ENCODE data around the gene DRAXIN. TPM values are rescaled to one million over a fixed set of nuclear protein-coding genes. Genes with fewer than 3 reads are reported as not detected.

Gene DRAXIN
- total and polyA plus RNA-seq, 11 donors: 0.03 to 0.29 (median 0.10) TPM; not detected in 4

DNA sequence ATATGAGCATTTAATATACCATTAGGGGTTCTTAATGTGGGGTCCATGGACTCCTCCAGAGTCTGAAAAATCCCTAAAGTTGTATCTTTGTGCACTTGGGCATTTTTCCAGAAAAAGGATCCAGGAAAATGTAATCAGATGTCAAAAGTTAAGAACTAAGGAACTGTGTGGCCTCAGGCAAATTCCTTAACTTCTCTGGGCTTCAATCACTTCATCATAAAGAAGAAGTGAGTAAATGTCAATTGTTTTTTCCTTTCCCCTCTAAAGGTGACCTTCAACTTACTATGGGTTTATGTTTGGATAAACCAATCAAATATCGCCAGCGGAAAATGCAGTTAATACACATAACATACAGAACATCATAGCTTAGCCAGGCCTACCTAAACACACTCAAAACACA is 13.1 kb upstream of the DRAXIN start:
- TF ChIP-seq, protein P1, sequence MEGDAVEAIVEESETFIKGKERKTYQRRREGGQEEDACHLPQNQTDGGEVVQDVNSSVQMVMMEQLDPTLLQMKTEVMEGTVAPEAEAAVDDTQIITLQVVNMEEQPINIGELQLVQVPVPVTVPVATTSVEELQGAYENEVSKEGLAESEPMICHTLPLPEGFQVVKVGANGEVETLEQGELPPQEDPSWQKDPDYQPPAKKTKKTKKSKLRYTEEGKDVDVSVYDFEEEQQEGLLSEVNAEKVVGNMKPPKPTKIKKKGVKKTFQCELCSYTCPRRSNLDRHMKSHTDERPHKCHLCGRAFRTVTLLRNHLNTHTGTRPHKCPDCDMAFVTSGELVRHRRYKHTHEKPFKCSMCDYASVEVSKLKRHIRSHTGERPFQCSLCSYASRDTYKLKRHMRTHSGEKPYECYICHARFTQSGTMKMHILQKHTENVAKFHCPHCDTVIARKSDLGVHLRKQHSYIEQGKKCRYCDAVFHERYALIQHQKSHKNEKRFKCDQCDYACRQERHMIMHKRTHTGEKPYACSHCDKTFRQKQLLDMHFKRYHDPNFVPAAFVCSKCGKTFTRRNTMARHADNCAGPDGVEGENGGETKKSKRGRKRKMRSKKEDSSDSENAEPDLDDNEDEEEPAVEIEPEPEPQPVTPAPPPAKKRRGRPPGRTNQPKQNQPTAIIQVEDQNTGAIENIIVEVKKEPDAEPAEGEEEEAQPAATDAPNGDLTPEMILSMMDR (IDR thresholded peaks at IDR 0.05): no peak
- no peak for TF ChIP-seq POLR2A (IDR thresholded peaks at IDR 0.05)
- H3K4me1 ChIP-seq: peaks cover 0 to 23% (median 13%) of the 10 kb centered on the region in 12 donors
- WGBS, 4 donors: 92 to 99% (median 99%) methylated on average over 2 of the region's 2 CpGs

DNA sequence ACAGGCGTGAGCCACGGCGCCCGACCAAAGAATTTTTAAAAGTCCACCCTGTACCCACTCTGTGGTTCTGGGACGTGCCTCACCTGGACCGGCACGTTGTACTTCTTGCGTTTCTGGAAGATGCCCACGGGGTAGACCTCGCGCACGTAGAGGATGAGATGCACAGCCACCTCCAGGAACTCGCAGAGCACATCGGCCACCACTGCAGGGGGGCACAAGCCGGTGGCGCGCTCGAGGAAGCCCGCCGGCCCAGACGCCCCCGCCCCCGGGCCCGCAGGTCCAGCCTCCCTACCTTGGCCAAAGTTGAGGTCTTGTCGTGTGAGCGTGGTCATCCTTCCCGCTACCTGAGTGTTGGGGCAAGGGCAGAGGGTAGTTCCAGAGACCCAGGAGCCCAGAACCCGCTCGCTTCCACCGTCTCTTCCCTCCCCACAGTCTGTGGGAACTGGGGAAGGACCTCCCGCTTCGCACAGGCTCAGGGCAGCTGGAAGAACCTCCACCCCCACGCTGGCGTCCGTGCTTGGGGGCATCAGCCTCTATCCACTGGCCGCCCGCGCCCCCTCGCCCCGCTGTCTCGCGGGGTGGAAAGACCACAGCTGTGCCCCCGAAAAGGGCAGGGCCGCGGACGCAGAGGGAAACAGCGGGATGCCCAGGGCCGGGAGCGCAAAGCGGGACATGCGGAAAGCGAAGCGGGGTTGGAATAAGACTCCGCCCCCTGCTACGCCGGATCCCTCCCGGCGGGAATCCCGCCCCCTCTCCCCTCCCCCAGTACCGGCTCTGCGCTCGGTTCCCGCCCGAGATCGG is 11.0 kb upstream of the DRAXIN start:
- Histone ChIP-seq H3K4me3 (peak overlapping the region; percentile 74 to 97 (median 88)), H3K4me1 (peaks cover 0 to 23% (median 13%) of the 10 kb centered on the region in 12 donors), H3K9me3 (no peaks in the 10 kb centered on the region), H3K27me3 (peaks cover 0 to 4% (median 0%) of the 10 kb centered on the region in 9 donors), H3K36me3 (peaks cover 0 to 16% (median 10%) of the 10 kb centered on the region in 9 donors), H3K27ac (peak overlapping the region in 11 of 12 donors; percentile 74 to 93 (median 80))
- DNase-seq: no peak
- peak in 3 of 4 donors; percentile 8 to 51 (median 10) for ATAC-seq
- intact Hi-C loops (cut with DNase I): loop anchor here in 1 of 10 donors (5.0 kb wide), 1 partner anchor 37 kb away; no protein-coding TSS in a partner anchor
- TF ChIP-seq, protein P1 (IDR thresholded peaks at IDR 0.05): peak in 1 of 12 donors; percentile 11
- TF ChIP-seq POLR2A (IDR thresholded peaks at IDR 0.05): no peak
- WGBS, 4 donors: 10 to 19% (median 12%) methylated on average over 40 to 65 of the region's 65 CpGs

More for the DNA sequence above, 13.1 kb upstream of the DRAXIN start:
- H3K27me3 ChIP-seq: no peaks in the 10 kb centered on the region
- intact Hi-C loops (cut with DNase I): no loop called here
- H3K4me3 ChIP-seq: no peak overlapping the region
- H3K9me3 ChIP-seq: no peaks in the 10 kb centered on the region
- peaks cover 0 to 36% (median 25%) of the 10 kb centered on the region in 9 donors for H3K36me3 ChIP-seq
- no peak overlapping the region for H3K27ac ChIP-seq
- DNase-seq (no peak), ATAC-seq (no peak)

DNA sequence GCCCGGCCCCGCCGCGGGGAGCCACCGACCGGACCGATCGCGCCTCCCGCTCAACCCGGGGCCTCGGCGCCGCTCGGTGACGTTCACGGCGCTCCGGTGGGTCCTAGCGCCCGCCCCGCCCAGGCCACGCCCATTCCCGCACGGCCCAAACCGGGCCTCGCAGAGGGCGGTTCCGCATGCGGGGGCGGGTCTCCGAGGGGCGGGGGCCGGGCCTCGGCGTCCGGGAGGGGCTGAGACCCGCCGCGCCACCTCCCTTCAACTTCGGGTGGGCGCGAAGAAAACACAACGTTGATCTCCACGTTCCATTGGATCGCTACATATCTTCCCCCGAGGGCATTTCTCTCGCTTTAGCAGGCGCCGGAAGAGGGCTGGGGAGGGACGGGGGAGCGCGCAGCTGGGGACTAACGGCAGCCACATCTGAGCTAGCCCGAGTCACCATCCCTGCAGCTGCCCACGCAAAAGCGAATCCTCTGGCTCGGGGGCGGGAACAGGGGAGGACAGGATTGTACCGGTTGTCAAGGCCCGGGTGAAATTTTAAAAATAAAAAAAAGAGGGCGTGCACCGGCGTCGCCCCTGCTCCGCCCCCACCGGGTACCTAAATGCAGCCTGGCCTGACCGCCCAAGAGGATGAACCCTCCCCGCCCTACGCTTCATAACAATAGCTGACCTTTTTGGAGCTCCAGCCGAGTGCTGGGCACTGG is 10.3 kb upstream of the DRAXIN start, which contains the start of gene MAD2L2:
Gene MAD2L2, minus strand, starts transcription at position 78 of the 701 bp plus-strand sequence. CDS start 547 bp downstream, outside the sequence.
- H3K36me3 ChIP-seq: peaks cover 0 to 10% (median 4%) of the 10 kb centered on the region in 9 donors
- peaks cover 0 to 12% (median 0%) of the 10 kb centered on the region in 9 donors for H3K27me3 ChIP-seq
- intact Hi-C loops (cut with DNase I): loop anchor here in 1 of 10 donors (5.0 kb wide), 1 partner anchor 36 kb away; no protein-coding TSS in a partner anchor
- peak within 1 kb of the TSS; percentile 74 to 97 (median 88) for H3K4me3 ChIP-seq
- H3K4me1 ChIP-seq: peaks cover 0 to 23% (median 13%) of the 10 kb centered on the region in 12 donors
- peak; percentile 90 to 93 (median 91) for DNase-seq
- TF ChIP-seq, protein P1 (IDR thresholded peaks at IDR 0.05): no peak
- TF ChIP-seq POLR2A (IDR thresholded peaks at IDR 0.05): peak in 1 of 2 donors; percentile 63
- H3K9me3 ChIP-seq: no peaks in the 10 kb centered on the region
- H3K27ac ChIP-seq: peak within 1 kb of the TSS in 11 of 12 donors; percentile 74 to 93 (median 80)
- 0 to 2% (median 1%) methylated on average over 43 to 71 of the region's 71 CpGs for WGBS, 4 donors
- ATAC-seq: peak; percentile 90 to 98 (median 96)

All from heart left ventricle (tissue), 16 donors.